Right kidney (tissue), 1 donor: ENCODE data around the gene OSGIN1.
A peak's percentile ranks its signal among the peaks of the same experiment; 100 is the strongest.
"Not testable (repeated sequence)": the region's sequence is repeated elsewhere in the genome, so short reads cannot be mapped to it uniquely, and the experiment has no call there.

ENCODE experiments used
- DNase-seq: peaks from one replicate; pipeline ENCODE4 v3.0.0-alpha.2; 2016

Gene OSGIN1

GRCh38 chr16:83926726-83927397 is 26.2 kb upstream of the OSGIN1 start:
- peak; percentile 66 for DNase-seq

- DNase-seq: no peak
Observed at GRCh38 chr16:83928341-83929055, 24.5 kb upstream of the OSGIN1 start.

- no peak for DNase-seq
Observed at GRCh38 chr16:83929811-83930555, 23.1 kb upstream of the OSGIN1 start.

DNA sequence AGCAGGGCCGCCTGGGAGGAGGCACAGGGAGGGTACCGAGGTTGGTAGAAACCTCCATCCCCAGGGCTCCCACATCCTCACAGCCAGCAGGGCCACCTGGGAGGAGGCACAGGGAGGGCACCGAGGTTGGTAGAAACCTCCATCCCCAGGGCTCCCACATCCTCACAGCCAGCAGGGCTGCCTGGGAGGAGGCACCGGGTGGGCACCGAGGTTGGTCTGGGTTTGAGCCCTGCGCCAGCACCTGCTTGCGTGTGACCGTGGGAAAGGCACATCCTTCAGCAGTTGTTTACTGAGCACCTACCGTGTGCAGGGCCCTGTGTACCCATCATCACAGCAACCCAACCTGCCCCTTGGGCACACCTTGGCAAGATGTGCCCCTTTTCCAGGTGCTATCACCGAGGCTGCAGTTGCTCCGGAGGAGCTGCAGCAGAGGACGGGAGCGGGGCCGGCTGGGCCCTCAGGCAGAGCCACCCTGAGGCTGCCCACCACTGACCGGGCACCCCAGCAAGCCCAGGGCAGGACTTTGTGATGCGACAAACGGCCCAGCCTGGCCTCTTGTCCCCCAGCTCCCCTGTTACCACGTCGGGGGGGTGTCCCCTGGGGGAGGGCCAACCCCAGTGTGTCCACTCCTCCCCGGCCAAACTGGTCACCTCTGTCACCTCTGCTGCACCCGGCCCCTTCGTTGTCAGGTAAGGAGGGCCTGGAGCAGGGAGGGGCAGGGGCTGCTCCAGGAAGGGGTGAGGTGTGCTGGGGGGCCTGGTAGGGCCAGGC is 22.1 kb upstream of the OSGIN1 start:
- DNase-seq: no peak

DNA sequence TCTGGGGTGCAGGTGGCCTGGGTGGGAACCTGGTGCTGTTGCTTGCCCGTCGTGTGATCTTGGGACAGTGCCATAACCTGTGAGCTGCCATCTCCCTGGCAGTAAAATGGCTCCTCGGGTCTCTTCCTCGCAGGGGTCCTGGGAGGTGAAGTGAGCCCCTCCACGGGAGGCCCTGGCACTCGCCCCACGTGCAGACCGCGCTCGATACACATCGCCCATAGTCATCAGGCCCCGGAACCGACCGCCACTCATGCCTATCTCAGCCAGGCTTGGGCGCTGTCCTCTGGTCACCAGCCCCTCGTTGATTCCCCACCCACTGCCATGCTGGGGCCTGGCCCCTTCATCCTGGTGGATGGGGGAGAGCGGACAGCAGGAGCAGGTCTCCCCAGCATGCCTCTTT is 21.5 kb upstream of the OSGIN1 start:
- DNase-seq: no peak

- DNase-seq: no peak
Observed at GRCh38 chr16:83932304-83932703, 20.7 kb upstream of the OSGIN1 start.

DNA sequence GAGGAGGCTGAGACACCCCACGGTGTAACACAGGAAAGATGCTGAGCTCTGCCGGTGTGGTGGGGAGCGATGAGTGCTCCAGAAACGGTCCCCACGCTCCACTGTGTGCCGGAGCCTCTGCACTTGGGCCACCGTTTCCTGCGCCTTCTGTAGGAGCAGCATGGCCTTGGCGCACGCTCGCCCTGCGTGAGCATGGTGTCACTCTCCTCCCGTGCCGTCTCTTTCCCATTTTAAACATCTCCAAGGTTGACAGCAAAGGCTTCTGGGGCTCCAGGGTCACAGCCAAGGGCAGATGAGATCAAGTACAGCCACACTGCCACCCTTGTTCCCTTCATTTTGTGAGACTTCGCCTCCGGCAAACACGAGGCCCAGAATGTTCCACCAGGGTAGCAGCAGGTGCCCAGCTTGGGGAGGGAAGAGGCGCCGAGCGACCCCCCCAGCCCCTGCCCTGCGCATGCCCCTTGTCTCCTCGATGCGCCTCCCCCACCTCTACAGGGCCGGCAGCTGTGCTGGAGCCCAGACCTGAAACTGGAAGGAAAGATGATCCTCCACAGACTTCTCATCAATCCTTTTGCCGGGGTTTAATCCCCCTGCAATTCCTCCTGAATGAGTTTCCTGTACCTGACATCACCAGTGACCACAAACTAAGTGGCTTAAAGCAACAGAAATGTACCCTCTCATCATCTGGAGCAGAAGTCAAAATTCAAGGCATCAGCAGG is 19.9 kb upstream of the OSGIN1 start:
- DNase-seq: no peak

DNA sequence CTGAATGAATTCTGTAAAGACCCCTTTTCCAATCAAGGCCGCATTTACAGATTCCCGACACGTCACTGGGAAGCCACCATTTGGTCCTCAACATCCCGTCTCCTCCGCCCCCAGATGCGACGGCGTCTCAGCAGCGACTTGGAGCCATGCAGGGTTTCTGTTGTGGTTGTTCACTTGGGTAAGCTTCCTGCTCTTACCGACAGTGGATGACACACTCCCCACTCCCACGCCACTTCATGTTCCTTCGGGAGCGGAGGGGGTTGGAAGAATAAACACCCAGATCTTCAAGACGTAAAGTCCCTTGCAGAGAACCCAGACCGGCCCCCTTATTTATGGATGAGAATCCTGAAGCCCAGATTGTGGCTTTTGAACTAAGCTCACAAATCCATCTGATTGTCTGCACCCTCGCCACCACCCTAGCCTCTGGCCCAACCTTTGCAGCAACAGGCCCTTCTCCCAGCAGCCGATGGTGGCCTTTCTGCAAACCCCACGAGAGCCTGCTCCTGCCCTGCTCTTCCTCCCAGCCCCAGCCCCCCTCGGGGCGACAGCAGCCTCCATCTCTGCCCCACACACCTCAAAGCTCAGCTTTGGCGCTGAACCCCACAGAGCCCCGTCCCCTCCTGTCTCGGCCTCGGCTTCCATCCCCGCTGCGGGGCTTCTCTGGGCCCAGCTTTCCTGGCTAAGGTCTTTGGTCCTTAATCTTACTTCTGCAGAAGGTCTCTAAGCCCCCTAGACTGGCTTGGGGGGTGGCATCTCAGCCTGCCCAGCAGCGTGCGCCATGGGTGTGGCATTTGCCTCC is 19.0 kb upstream of the OSGIN1 start:
- DNase-seq: no peak

DNA sequence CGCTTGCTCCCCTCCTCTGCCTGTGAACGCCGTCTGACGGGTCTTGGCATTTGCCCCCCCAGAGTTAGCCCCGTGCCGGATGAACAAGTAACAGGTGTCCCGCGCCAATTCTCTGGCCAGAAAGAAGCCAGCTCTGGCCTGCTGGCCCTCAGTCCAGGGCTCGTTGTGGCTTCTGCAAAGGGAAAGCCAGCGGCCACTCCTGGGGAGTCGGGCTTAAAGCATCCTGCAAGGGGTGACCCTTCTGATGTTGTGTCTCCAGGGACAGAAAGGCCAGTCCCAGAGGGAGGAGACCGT is 18.4 kb upstream of the OSGIN1 start:
- DNase-seq: no peak

DNA sequence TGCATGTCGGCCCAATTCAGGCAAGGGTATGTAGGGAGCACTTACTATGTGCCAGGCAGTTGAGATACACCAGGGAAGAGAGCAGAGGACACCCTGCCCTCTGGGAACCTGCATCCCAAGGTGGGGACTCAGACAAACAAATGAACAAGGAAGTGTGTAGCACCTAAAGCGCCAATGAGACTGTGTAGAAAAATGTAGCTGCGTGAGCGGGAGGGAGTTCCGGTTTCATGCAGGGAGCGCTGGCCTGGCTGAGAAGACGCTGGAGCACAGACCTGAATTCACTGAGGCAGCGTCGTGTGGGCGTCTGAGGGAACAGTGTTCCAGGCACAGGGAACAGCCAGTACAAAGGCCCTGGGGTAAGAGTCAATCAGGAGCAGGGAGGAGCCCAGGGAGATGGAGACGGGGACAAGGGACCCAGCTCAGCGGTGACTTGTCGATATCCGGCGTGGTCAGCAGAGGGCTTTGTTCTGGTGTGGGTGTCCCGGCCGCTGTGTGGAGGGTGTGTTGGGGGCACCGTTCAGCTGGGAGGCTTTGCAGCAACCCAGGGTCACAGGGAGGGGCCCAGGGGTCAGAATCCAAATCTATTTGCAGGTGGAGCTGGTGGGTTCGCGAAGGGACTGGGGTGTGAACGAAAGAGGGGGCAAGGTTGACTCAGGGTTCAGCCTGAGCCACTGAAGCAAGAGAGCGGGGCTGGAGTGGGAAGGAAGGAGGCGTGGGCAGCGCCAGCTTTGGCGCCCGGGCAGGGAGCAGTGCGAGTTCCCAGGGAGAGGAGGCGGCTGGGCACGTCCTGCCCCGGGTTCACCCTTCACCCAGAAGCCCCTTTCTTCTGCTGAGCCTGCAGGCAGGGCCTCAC is 17.8 kb upstream of the OSGIN1 start:
- no peak for DNase-seq

DNA sequence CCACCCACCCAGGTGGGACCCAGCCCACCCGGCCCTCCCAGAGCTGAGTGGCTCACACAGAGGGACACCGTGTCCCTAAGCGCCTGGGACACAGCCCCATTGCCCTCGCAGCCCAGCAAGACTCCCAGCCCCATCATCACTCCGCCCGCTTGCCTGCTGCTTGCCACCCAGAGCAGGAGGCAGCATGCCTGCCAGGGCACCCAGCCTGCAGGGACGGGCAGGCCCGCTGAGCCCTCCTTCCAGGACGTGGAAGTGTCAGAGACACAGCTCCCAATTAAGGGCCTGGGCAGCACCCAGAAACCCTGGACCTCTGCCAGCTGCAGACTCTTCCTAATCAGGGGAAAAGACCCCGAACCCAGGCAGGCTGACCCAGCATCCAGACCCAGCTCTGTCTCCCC is 17.2 kb upstream of the OSGIN1 start:
- no peak for DNase-seq

GRCh38 chr16:83936581-83937165 is 16.4 kb upstream of the OSGIN1 start:
- DNase-seq: no peak

GRCh38 chr16:83937267-83937666 is 15.8 kb upstream of the OSGIN1 start:
- no peak for DNase-seq

DNA sequence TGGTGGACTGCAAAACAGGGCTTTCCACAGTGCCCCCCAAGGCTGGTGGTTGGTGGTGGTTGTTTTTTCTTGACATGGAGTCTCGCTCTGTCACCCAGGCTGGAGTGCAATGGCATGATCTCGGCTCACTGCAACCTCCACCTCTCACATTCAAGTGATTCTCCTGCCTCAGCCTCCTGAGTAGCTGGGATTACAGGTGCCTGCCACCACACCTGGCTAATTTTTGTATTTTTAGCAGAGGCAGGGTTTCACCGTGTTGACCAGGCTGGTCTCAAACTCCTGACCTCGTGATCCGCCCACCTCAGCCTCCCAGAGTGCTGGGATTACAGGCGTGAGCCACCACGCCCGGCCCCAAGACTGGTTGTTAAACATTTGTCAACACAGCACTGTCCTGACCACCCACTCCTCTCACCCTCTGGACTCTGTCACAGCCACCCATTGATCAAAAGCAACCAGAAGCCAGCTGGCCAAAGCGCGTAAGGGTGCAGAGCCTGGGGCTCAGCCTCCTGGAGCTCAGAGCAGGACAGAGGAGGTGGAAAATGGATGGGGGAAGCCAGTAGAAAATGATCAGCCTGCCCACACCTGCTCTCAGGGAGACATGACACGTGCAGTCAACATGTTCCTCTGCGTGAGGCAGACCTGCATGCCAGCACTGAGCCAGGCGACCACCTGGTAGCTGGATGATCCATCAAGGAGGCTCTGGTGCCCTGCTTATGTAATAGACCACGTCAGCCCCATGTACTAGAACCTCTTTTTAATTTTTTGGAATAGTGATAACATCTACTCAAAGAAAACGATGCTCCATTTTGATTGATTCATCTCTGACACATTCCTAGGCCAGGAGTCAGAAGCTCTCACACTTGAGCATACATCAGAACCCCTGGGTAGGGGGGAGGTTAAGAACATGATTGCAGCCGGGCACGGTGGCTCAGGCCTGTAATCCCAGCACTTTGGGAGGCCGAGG is 14.8 kb upstream of the OSGIN1 start:
- no peak for DNase-seq

DNA sequence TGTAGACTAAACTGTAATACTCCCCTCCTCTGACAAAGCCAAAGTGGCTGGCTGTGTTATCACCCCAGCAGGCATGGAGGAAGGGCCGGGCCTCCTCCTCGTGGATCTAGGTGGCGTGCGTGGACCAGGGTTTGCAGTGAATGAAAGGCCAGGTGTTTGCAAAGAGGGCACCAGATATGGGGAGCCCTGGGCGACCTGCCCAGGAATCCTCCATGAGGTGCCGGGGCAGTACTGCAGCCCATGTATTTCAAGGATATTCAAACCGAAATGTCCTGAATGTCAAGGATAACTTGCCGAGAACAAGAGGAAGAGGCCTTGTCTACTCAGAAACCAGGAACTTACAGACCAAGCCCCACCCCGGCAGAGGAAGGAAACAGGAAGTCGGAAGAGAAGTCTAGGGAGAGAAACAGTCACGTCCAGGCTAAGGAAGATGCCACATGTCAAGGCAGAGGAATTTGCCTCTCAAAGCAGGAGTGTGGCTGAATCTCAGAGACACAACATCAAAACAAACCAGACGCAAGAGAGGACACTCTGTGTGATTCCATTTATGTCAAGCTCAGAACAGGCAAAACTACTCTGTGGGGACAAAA is 13.7 kb upstream of the OSGIN1 start:
- no peak for DNase-seq

GRCh38 chr16:83940119-83940518 is 12.9 kb upstream of the OSGIN1 start:
- no peak for DNase-seq

DNA sequence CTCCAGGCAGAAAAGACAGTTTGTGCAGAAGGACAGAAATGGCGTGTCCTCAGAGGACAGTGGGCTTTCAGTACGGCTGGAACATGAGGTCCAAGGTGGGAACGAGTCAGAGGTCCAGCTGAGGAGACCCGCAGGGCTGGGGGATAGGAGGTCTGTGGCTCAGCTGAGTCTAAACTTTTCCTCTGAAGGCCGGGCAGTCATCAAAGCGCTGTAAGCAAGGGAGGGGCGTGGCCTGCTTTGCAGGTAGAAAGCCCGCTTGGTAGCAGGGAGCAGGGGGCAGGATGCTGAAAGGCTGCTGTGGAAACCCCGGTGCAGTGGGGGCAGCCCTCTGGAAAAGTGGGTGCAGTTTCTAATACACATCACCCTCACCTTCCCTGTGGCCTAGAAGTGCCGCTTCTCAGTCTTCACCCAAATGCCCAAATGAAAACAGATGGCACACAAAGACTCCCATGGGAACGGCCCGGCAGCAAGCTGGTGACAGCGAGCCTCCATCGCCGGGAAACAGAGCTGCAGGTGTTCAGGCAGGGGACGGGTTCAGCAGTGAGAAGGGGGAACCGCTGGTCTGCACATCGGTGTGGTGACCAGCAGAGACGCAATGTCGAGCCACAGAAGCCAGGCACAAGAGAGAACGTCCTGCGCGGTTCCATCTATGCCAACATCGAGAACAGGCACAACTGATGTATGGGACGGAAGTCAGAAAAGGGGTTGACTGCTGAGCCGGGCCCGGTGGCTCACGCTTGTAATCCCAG is 12.2 kb upstream of the OSGIN1 start:
- DNase-seq: no peak

- not testable (repeated sequence) for DNase-seq
Observed at GRCh38 chr16:83941546-83941945, 11.5 kb upstream of the OSGIN1 start.
